HCT116 (cell line): ENCODE data around the gene SLC13A3.

Source experiments
- CTCF ChIP-seq, 3 experiments: fragments of 200-600 bp in 1 of 3; sonication (generic) in 1 of 3; IDR thresholded peaks in 2 of 3; conservative IDR thresholded peaks in 1 of 3; 2 replicates each; pipeline ENCODE4 v1.5.1; 2012 to 2017; ENCODE audit warnings: low read depth in 2 of 3, low read length in 2 of 3, antibody characterized with exemption in 1 of 3, borderline replicate concordance in 1 of 3, control low read depth in 1 of 3, mild to moderate bottlenecking in 1 of 3, mixed read lengths in 1 of 3, mixed run types in 1 of 3, moderate library complexity in 1 of 3; ENCODE audit not compliant: insufficient read depth in 1 of 3
- EZH2 ChIP-seq: fragments of 200-600 bp; sonication (generic); IDR thresholded peaks from 2 replicates; pipeline ENCODE4 v1.6.1; 2017; ENCODE audit warnings: antibody characterized with exemption, mixed run types
- FOSL1 ChIP-seq: IDR thresholded peaks from 2 replicates; pipeline ENCODE4 v1.6.1; 2012; ENCODE audit warnings: low read depth
- JUND ChIP-seq: IDR thresholded peaks from 2 replicates; pipeline ENCODE4 v1.6.1; 2012
- MAX ChIP-seq: IDR thresholded peaks from 2 replicates; pipeline ENCODE4 v1.6.1; 2012
- POLR2A ChIP-seq: IDR thresholded peaks from 2 replicates; pipeline ENCODE4 v1.7.0; 2011; ENCODE audit warnings: borderline replicate concordance; ENCODE audit not compliant: insufficient read depth, insufficient read length; ENCODE audit errors: extremely low read depth
- POLR2AphosphoS5 ChIP-seq: IDR thresholded peaks from 2 replicates; pipeline ENCODE4 v1.6.1; 2011; ENCODE audit warnings: mild to moderate bottlenecking, low read depth, low read length, moderate library complexity
- RAD21 ChIP-seq: IDR thresholded peaks from 2 replicates; pipeline ENCODE4 v1.6.1; 2012; ENCODE audit warnings: low read depth, mild to moderate bottlenecking
- SRF ChIP-seq: IDR thresholded peaks from 2 replicates; pipeline ENCODE4 v1.6.1; 2012; ENCODE audit warnings: low read depth

GRCh38 chr20:46544576-46544975 lies 106.7 kb downstream of the SLC13A3 start:
- TF ChIP-seq POLR2A (no peak), POLR2AphosphoS5 (no peak), EZH2 (no peak), RAD21 (peak; percentile 16; the same call in 1 of the 2 replicates), FOSL1 (no peak), CTCF (IDR thresholded peaks at IDR 0.05 in 2 of 3, conservative IDR thresholded peaks at IDR 0.05 in 1 of 3; ENCODE audit: borderline replicate concordance in 1 of 3, insufficient read depth in 1 of 3, low read depth in 2 of 3, low read length in 2 of 3) (no peak), SRF (no peak), MAX (no peak), JUND (no peak)
